ENCODE measurements around the gene MATCAP1. TPM values are rescaled to one million over a fixed set of nuclear protein-coding genes. Genes with fewer than 3 reads are reported as not detected.

The MATCAP1 gene
- total RNA-seq, 1 experiment from 2014 or later: 22.2 TPM

- no peaks in the 10 kb centered on the region for H3K9me3 Mint-ChIP-seq (ENCODE audit: unreplicated experiment)
- peaks cover 21% of the 10 kb centered on the region for H3K4me1 ChIP-seq
- ChIA-PET POLR2A (no interaction called here), CTCF (interaction anchor here (1.2 kb wide), 1 partner anchor 10 kb away, joined by 4 read pairs; the partner anchor contains the start of gene NOL3)
- H3K27me3 Mint-ChIP-seq (ENCODE audit: insufficient read depth, unreplicated experiment): peaks cover 1% of the 10 kb centered on the region
- no peak for DNase-seq
- H3K36me3 ChIP-seq (ENCODE audit: control insufficient read depth, insufficient read depth, low read length): no peaks in the 10 kb centered on the region
- no peak overlapping the region for H3K4me3 Mint-ChIP-seq (ENCODE audit: unreplicated experiment)
- no peak for TF ChIP-seq CTCF (IDR thresholded peaks at IDR 0.05; ENCODE audit: insufficient read depth in 1 of 2, low read depth in 1 of 2, low read length in 1 of 2, severe bottlenecking in 1 of 2, unreplicated experiment in 1 of 2)
- BruUV-seq (replicated peaks): no TSS peak
- H3K36me3 Mint-ChIP-seq (ENCODE audit: insufficient read depth, unreplicated experiment): peaks cover 25% of the 10 kb centered on the region
- H3K27ac Mint-ChIP-seq (ENCODE audit: unreplicated experiment): no peak overlapping the region
- no peaks in the 10 kb centered on the region for H3K27me3 ChIP-seq (replicated peaks; ENCODE audit: control insufficient read depth, insufficient read depth, low read length)
- no peaks in the 10 kb centered on the region for H3K9me3 ChIP-seq
- peaks cover 22% of the 10 kb centered on the region for H3K4me1 Mint-ChIP-seq (ENCODE audit: low read depth, unreplicated experiment)
- intact Hi-C loops (cut with micrococcal nuclease; ENCODE audit: unreplicated experiment): no loop called here
- H3K4me3 ChIP-seq (ENCODE audit: low read depth, low read length): no peak overlapping the region
These were observed 3.6 kb downstream of the MATCAP1 start for GRCh38 chr16:67180166-67180565.

- H3K4me3 ChIP-seq (ENCODE audit: low read depth, low read length): no peak overlapping the region
- no TSS peak for BruUV-seq (replicated peaks)
- Mint-ChIP-seq H3K36me3 (ENCODE audit: insufficient read depth, unreplicated experiment) (peaks cover 23% of the 10 kb centered on the region), H3K4me1 (ENCODE audit: low read depth, unreplicated experiment) (peaks cover 19% of the 10 kb centered on the region), H3K4me3 (ENCODE audit: unreplicated experiment) (peak overlapping the region; percentile 74), H3K27me3 (ENCODE audit: insufficient read depth, unreplicated experiment) (no peaks in the 10 kb centered on the region), H3K9me3 (ENCODE audit: unreplicated experiment) (no peaks in the 10 kb centered on the region), H3K27ac (ENCODE audit: unreplicated experiment) (no peak overlapping the region)
- H3K4me1 ChIP-seq: peaks cover 16% of the 10 kb centered on the region
- H3K9me3 ChIP-seq: no peaks in the 10 kb centered on the region
- H3K36me3 ChIP-seq (ENCODE audit: control insufficient read depth, insufficient read depth, low read length): no peaks in the 10 kb centered on the region
- ChIA-PET CTCF (interaction anchor here (1.2 kb wide), 1 partner anchor 9 kb away, joined by 4 read pairs; the partner anchor contains the start of gene NOL3), POLR2A (interaction anchor here (0.5 kb wide), 1 partner anchor 9 kb away, joined by 4 read pairs; the partner anchor contains the start of gene NOL3)
- intact Hi-C loops (cut with micrococcal nuclease; ENCODE audit: unreplicated experiment): no loop called here
- no peaks in the 10 kb centered on the region for H3K27me3 ChIP-seq (replicated peaks; ENCODE audit: control insufficient read depth, insufficient read depth, low read length)
- TF ChIP-seq CTCF (IDR thresholded peaks at IDR 0.05; ENCODE audit: insufficient read depth in 1 of 2, low read depth in 1 of 2, low read length in 1 of 2, severe bottlenecking in 1 of 2, unreplicated experiment in 1 of 2): no peak
- no peak for DNase-seq
These were observed 4.2 kb downstream of the MATCAP1 start for GRCh38 chr16:67179421-67180080.

- CTCF ChIA-PET: interaction anchor here (0.6 to 1.0 kb wide), 7 partner anchors 8 to 193 kb away, joined by 3 to 8 read pairs (median 4); partner anchors contain the start of genes NOL3 and TMEM208
- Histone ChIP-seq H3K36me3 (ENCODE audit: control insufficient read depth, insufficient read depth, low read length) (no peaks in the 10 kb centered on the region), H3K4me3 (ENCODE audit: low read depth, low read length) (peak overlapping the region; percentile 72), H3K9me3 (no peaks in the 10 kb centered on the region), H3K27me3 (replicated peaks; ENCODE audit: control insufficient read depth, insufficient read depth, low read length) (no peaks in the 10 kb centered on the region), H3K4me1 (peaks cover 22% of the 10 kb centered on the region)
- Mint-ChIP-seq H3K9me3 (ENCODE audit: unreplicated experiment) (no peaks in the 10 kb centered on the region), H3K27ac (ENCODE audit: unreplicated experiment) (peak overlapping the region; percentile 53), H3K4me3 (ENCODE audit: unreplicated experiment) (peak overlapping the region; percentile 74), H3K27me3 (ENCODE audit: insufficient read depth, unreplicated experiment) (no peaks in the 10 kb centered on the region), H3K4me1 (ENCODE audit: low read depth, unreplicated experiment) (peaks cover 28% of the 10 kb centered on the region), H3K36me3 (ENCODE audit: insufficient read depth, unreplicated experiment) (peaks cover 31% of the 10 kb centered on the region)
- intact Hi-C loops (cut with micrococcal nuclease; ENCODE audit: unreplicated experiment): loop anchor here (1.0 kb wide), 1 partner anchor 8 kb away; the partner anchor contains the start of gene NOL3
- peak in 1 of 2 experiments; percentile 7 for TF ChIP-seq CTCF (IDR thresholded peaks at IDR 0.05; ENCODE audit: insufficient read depth in 1 of 2, low read depth in 1 of 2, low read length in 1 of 2, severe bottlenecking in 1 of 2, unreplicated experiment in 1 of 2)
- DNase-seq: peak; percentile 95 to 96
- no TSS peak for BruUV-seq (replicated peaks)
- POLR2A ChIA-PET: interaction anchor here (0.6 to 0.7 kb wide), 2 partner anchors 224 to 539 kb away, joined by 5 to 6 read pairs; no protein-coding TSS in a partner anchor
These were observed 5.7 kb downstream of the MATCAP1 start for GRCh38 chr16:67177743-67178699.

All from Caco-2 (cell line).